Choroid plexus epithelial cell (primary cell): ENCODE data around the gene HEXA.

Experiments
- DNase-seq: peaks from one replicate; pipeline ENCODE4 v3.0.0-alpha.2; 2010; ENCODE audit warnings: low read depth
- H3K4me3 ChIP-seq: 2 replicates; pipeline ENCODE4 v1.5.1; 2011; ENCODE audit warnings: low read depth, mild to moderate bottlenecking, control low read depth, low read length, moderate library complexity
- CTCF ChIP-seq: conservative IDR thresholded peaks from 2 replicates; pipeline ENCODE4 v1.5.1; 2011; ENCODE audit warnings: low read depth, mild to moderate bottlenecking, control low read depth, inconsistent platforms, low read length, moderate library complexity

Gene HEXA

DNA sequence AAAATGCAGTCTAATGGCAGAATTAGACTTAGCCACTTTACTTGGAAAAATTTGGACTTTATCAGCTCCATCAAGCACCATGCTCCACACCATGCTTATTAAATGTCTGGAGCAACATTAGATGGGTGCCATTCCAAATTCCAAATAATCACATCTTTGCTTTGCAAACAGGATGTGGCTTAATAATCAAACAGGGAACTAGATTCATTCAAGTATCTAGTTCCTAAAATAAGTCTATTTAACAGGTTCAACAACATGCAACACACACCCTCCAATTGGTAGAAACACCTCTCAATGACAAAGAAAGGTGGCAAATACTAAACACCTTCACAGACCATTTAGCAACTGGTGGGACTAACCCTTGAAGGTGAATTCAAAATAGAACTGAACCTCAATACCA is 3.5 kb downstream of the HEXA start:
- H3K4me3 ChIP-seq, result no peak overlapping the region
- no peak for DNase-seq
- TF ChIP-seq CTCF, result no peak

- no peak for TF ChIP-seq CTCF
- peak; percentile 7 for DNase-seq
- no peak overlapping the region for H3K4me3 ChIP-seq
Measured at GRCh38 chr15:72369964-72370363, 5.8 kb downstream of the HEXA start.

DNA sequence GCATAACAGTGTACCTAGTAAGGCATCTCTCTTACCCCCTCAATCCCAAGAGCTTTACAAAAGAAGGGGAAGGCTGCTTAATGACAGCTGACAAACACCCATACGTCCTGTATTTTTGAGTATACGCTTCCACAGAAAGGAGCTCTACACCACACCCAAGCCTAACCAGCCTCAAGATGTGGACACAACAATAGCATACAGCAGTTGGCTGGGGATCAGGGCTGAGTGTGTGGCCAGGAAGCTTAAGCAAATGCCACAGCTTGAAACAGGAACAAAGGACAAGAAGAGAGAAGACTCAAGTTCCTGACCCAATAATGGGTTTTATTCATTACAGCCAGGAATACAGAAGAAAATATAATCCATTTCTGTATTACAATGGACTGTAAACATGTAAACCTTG is 6.9 kb downstream of the HEXA start:
- no peak overlapping the region for H3K4me3 ChIP-seq
- no peak for DNase-seq
- no peak for TF ChIP-seq CTCF

GRCh38 chr15:72368325-72368724 is 7.5 kb downstream of the HEXA start:
- no peak overlapping the region for H3K4me3 ChIP-seq
- no peak for DNase-seq
- no peak for TF ChIP-seq CTCF

DNA sequence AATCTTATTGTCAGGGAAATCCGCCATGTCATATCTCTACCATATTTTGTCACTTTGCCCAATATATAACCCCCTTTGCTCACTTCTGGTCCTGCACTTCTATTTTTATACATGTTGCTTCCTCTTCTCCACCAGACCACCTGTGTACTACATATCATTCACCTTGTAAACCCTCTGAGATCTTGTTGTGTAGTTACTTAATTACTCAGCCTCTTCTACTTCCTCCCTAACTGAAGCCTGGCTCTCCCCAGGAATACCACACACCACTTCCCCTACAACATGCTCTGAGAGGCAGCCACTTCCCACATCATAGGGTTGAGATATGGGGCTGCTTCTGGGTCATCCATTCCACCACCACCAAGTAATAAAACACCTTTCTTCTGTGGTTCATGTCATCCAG is 10.0 kb downstream of the HEXA start:
- DNase-seq, result no peak
- TF ChIP-seq CTCF, result no peak

GRCh38 chr15:72361176-72361575 is 14.6 kb downstream of the HEXA start:
- DNase-seq, result no peak
- H3K4me3 ChIP-seq, result no peak overlapping the region
- TF ChIP-seq CTCF, result no peak

More for the DNA sequence above, 10.0 kb downstream of the HEXA start:
- no peak overlapping the region for H3K4me3 ChIP-seq

DNA sequence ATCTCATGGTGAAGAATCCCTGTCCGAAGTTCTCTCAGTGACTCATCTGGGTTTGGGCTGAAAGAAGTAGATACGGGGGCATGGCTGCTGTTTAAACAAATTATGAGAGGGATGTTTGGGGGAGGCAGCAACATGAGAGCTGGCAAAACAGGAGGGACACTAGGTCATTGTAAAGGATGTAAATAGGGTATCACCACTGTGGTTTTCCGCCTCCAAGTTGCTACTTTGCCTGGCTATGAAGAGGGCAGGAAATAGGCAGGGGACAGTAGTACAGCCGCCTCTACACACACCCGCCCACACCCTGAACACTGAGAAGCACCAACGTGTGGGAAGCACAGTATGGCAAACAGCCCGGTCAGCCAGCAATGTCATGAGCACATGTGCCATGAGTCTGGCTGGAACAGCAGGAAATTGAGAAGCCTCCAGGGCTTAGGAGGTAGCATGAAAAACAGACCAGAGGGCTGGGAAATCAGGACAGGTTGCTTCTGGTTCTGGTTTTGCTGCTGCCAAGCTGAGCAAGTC is 17.1 kb downstream of the HEXA start:
- no peak for TF ChIP-seq CTCF
- DNase-seq, result peak; percentile 68

More for the DNA sequence above, 17.1 kb downstream of the HEXA start:
- no peak overlapping the region for H3K4me3 ChIP-seq
